Gastrocnemius medialis (tissue), 4 donors: Measurements from ENCODE around the gene LRCH4. TPM values are rescaled to one million over a fixed set of nuclear protein-coding genes. Genes with fewer than 3 reads are reported as not detected.

ENCODE experiments used
- ATAC-seq, 2 donors: fragments of 150-250 bp; one replicate each; pipeline ENCODE4 v1.9.1; 2016
- DNase-seq, 2 donors: peaks; one replicate each; pipeline ENCODE4 v3.0.0-alpha.2; 2019
- H3K27ac ChIP-seq, 4 donors: fragments of 200-600 bp; sonication (generic); 1 replicate in 1 of 4; 2 replicates in 3 of 4; pipeline ENCODE4 v1.5.1; 2016 to 2018; ENCODE audit warnings: mild to moderate bottlenecking in 2 of 4, moderate library complexity in 1 of 4
- H3K27me3 ChIP-seq, 3 donors: fragments of 200-600 bp; sonication (generic) in 2 of 3; 1 replicate in 1 of 3; 2 replicates in 2 of 3; pipeline versions ENCODE4 v1.5.1 to v1.6.0; 2016 to 2019; ENCODE audit warnings: mild to moderate bottlenecking in 1 of 3, moderate library complexity in 1 of 3
- H3K36me3 ChIP-seq, 2 donors: fragments of 200-600 bp; sonication (generic) in 1 of 2; one replicate each; pipeline ENCODE4 v1.5.1; 2017 to 2018
- H3K4me1 ChIP-seq, 2 donors: fragments of 200-600 bp; sonication (generic) in 1 of 2; one replicate each; pipeline ENCODE4 v1.5.1; 2016 to 2017; ENCODE audit warnings: mild to moderate bottlenecking in 2 of 2
- H3K4me3 ChIP-seq, 4 donors: fragments of 200-600 bp; sonication (generic) in 3 of 4; 1 replicate in 1 of 4; 2 replicates in 3 of 4; pipeline ENCODE4 v1.5.1; 2016 to 2019; ENCODE audit warnings: mild to moderate bottlenecking in 2 of 4
- H3K9me3 ChIP-seq, 3 donors: fragments of 200-600 bp; sonication (generic) in 2 of 3; 1 replicate in 1 of 3; 2 replicates in 2 of 3; pipeline ENCODE4 v1.5.1; 2016 to 2019
- CTCF ChIP-seq, 5 experiments: fragments of 450-650 bp in 3 of 5; fragments of 200-600 bp in 2 of 5; sonication (generic) in 2 of 5; IDR thresholded peaks in 4 of 5; conservative IDR thresholded peaks in 1 of 5; 1 replicate in 4 of 5; 2 replicates in 1 of 5; pipeline ENCODE4 v1.5.1; 2016 to 2019; ENCODE audit warnings: antibody characterized with exemption in 5 of 5, mild to moderate bottlenecking in 3 of 5, moderate library complexity in 3 of 5
- POLR2A ChIP-seq, 2 donors: fragments of 450-650 bp; IDR thresholded peaks; one replicate each; pipeline ENCODE4 v1.6.1; 2017; ENCODE audit warnings: antibody characterized with exemption in 2 of 2, mild to moderate bottlenecking in 2 of 2, moderate library complexity in 2 of 2
- in situ Hi-C, 4 donors: fragments of 200-750 bp; cut with MboI; loops; one replicate each; pipeline versions ENCODE4 v1.15.0 to v1.8.0; 2017; ENCODE audit warnings: low sequenced_read_pairs in 4 of 4
- intact Hi-C: fragments of 100-400 bp; cut with DNase I; formaldehyde crosslinking; loops from one replicate; pipeline ENCODE4 v1.15.1; 2023; ENCODE audit warnings: low total_unique reads
- total RNA-seq, 4 donors: library from RNA; depleted of rRNA; stranded (reverse); fragments of >200 nt; gene quantifications; one replicate each; pipeline versions ENCODE4 v1.1.0 to v1.2.3, GENCODE V29; 2016

LRCH4 gene
- total RNA-seq, 4 donors from 2014 or later: 71.1 to 105 (median 89.0) TPM

GRCh38 chr7:100584683-100585510 lies 1.0 kb downstream of the LRCH4 start:
- H3K27me3 ChIP-seq: no peaks in the 10 kb centered on the region
- H3K9me3 ChIP-seq: no peaks in the 10 kb centered on the region
- peak overlapping the region; percentile 89 to 98 (median 96) for H3K4me3 ChIP-seq
- no peak for ATAC-seq
- H3K4me1 ChIP-seq: peaks cover 11 to 30% of the 10 kb centered on the region in 2 donors
- DNase-seq: no peak
- H3K36me3 ChIP-seq: peaks cover 0 to 23% of the 10 kb centered on the region in 2 donors
- in situ Hi-C loops: loop anchor here in 1 of 4 donors (10.0 to 25.0 kb wide), 2 partner anchors 110 to 277 kb away; partner anchors contain the start of genes GIGYF1, SLC12A9 and TRIP6
- intact Hi-C loops: no loop called here
- H3K27ac ChIP-seq: peak overlapping the region; percentile 92 to 97 (median 96)
- TF ChIP-seq CTCF (IDR thresholded peaks at IDR 0.05 in 4 of 5, conservative IDR thresholded peaks at IDR 0.05 in 1 of 5) (no peak), POLR2A (IDR thresholded peaks at IDR 0.05) (no peak)

- H3K9me3 ChIP-seq: no peaks in the 10 kb centered on the region
- peaks cover 0 to 30% of the 10 kb centered on the region in 2 donors for H3K36me3 ChIP-seq
- in situ Hi-C loops: loop anchor here in 1 of 4 donors (10.0 to 25.0 kb wide), 2 partner anchors 111 to 278 kb away; partner anchors contain the start of genes GIGYF1, SLC12A9 and TRIP6
- TF ChIP-seq POLR2A (IDR thresholded peaks at IDR 0.05) (no peak), CTCF (IDR thresholded peaks at IDR 0.05 in 4 of 5, conservative IDR thresholded peaks at IDR 0.05 in 1 of 5) (no peak)
- intact Hi-C loops: no loop called here
- peak overlapping the region; percentile 92 to 97 (median 96) for H3K27ac ChIP-seq
- peaks cover 11 to 30% of the 10 kb centered on the region in 2 donors for H3K4me1 ChIP-seq
- H3K27me3 ChIP-seq: no peaks in the 10 kb centered on the region
- DNase-seq (no peak), ATAC-seq (no peak)
- peak overlapping the region; percentile 89 to 98 (median 96) for H3K4me3 ChIP-seq
Measured at GRCh38 chr7:100584054-100584682, 1.8 kb downstream of the LRCH4 start.

GRCh38 chr7:100583132-100584053 lies 2.5 kb downstream of the LRCH4 start:
- peaks cover 11 to 30% of the 10 kb centered on the region in 2 donors for H3K4me1 ChIP-seq
- peak overlapping the region in 3 of 4 donors; percentile 89 to 98 (median 97) for H3K4me3 ChIP-seq
- H3K27ac ChIP-seq: peak overlapping the region in 3 of 4 donors; percentile 92 to 97 (median 96)
- peaks cover 0 to 38% of the 10 kb centered on the region in 2 donors for H3K36me3 ChIP-seq
- TF ChIP-seq POLR2A (IDR thresholded peaks at IDR 0.05) (no peak), CTCF (IDR thresholded peaks at IDR 0.05 in 4 of 5, conservative IDR thresholded peaks at IDR 0.05 in 1 of 5) (no peak)
- in situ Hi-C loops (loop anchor here in 1 of 4 donors (10.0 to 25.0 kb wide), 2 partner anchors 111 to 279 kb away; partner anchors contain the start of genes GIGYF1, SLC12A9 and TRIP6), intact Hi-C loops (no loop called here)
- DNase-seq (peak; percentile 41 to 48), ATAC-seq (no peak)
- H3K9me3 ChIP-seq: no peaks in the 10 kb centered on the region
- H3K27me3 ChIP-seq: no peaks in the 10 kb centered on the region

- no peaks in the 10 kb centered on the region for H3K9me3 ChIP-seq
- TF ChIP-seq CTCF (IDR thresholded peaks at IDR 0.05 in 4 of 5, conservative IDR thresholded peaks at IDR 0.05 in 1 of 5): no peak
- TF ChIP-seq POLR2A (IDR thresholded peaks at IDR 0.05): no peak
- in situ Hi-C loops (loop anchor here in 1 of 4 donors (10.0 to 25.0 kb wide), 2 partner anchors 112 to 280 kb away; partner anchors contain the start of genes GIGYF1, SLC12A9 and TRIP6), intact Hi-C loops (no loop called here)
- H3K36me3 ChIP-seq: peaks cover 0 to 45% of the 10 kb centered on the region in 2 donors
- H3K4me1 ChIP-seq: peaks cover 11 to 30% of the 10 kb centered on the region in 2 donors
- DNase-seq (no peak), ATAC-seq (no peak)
- H3K27ac ChIP-seq: peak overlapping the region in 2 of 4 donors; percentile 47 to 92
- no peaks in the 10 kb centered on the region for H3K27me3 ChIP-seq
- no peak overlapping the region for H3K4me3 ChIP-seq
Measured at GRCh38 chr7:100582650-100583049, 3.3 kb downstream of the LRCH4 start.
